Trophoblast cell (in vitro differentiated cells and primary cell): ENCODE measurements around the gene AOC2.
"Not testable (repeated sequence)": the region's sequence is repeated elsewhere in the genome, so short reads cannot be mapped to it uniquely, and the experiment has no call there.

Experiments
- DNase-seq, 2 donors: peaks; one replicate each; pipeline ENCODE4 v3.0.0-alpha.2; 2016
- H2AFZ ChIP-seq: 2 replicates; pipeline ENCODE4 v1.6.1; 2013; ENCODE audit warnings: low read length, moderate library complexity, mild to moderate bottlenecking; ENCODE audit not compliant: insufficient read depth, poor library complexity
- H2AK5ac ChIP-seq: 2 replicates; pipeline ENCODE4 v1.6.1; 2013; ENCODE audit warnings: mild to moderate bottlenecking, low read length
- H2BK120ac ChIP-seq: 2 replicates; pipeline ENCODE4 v1.6.1; 2013; ENCODE audit warnings: low read length, mild to moderate bottlenecking, moderate library complexity; ENCODE audit not compliant: insufficient read depth, poor library complexity
- H2BK12ac ChIP-seq: 2 replicates; pipeline ENCODE4 v1.6.1; 2013; ENCODE audit warnings: mild to moderate bottlenecking, low read length, moderate library complexity
- H2BK5ac ChIP-seq: 2 replicates; pipeline ENCODE4 v1.6.1; 2013; ENCODE audit warnings: low read length, low read depth, moderate library complexity, mild to moderate bottlenecking; ENCODE audit not compliant: poor library complexity
- H3K14ac ChIP-seq: 2 replicates; pipeline ENCODE4 v1.6.1; 2013; ENCODE audit warnings: mild to moderate bottlenecking, low read length
- H3K18ac ChIP-seq: 2 replicates; pipeline ENCODE4 v1.6.1; 2013; ENCODE audit warnings: mild to moderate bottlenecking, low read length
- H3K23ac ChIP-seq: 2 replicates; pipeline ENCODE4 v1.6.1; 2013; ENCODE audit warnings: low read length
- H3K27ac ChIP-seq: 2 replicates; pipeline ENCODE4 v1.5.1; 2013; ENCODE audit warnings: low read depth, mild to moderate bottlenecking, inconsistent platforms, low read length, moderate library complexity
- H3K27me3 ChIP-seq: 2 replicates; pipeline ENCODE4 v1.6.1; 2013; ENCODE audit warnings: inconsistent platforms, mild to moderate bottlenecking, low read length, moderate library complexity; ENCODE audit not compliant: insufficient read depth
- H3K36me3 ChIP-seq, 2 experiments: 1 replicate in 1 of 2; 2 replicates in 1 of 2; pipeline ENCODE4 v1.6.1; 2013; ENCODE audit warnings: low read length in 2 of 2, mild to moderate bottlenecking in 2 of 2, moderate library complexity in 1 of 2; ENCODE audit not compliant: insufficient read depth in 2 of 2, control insufficient read depth in 1 of 2
- H3K4ac ChIP-seq: 2 replicates; pipeline ENCODE4 v1.6.1; 2013; ENCODE audit warnings: low read depth, mild to moderate bottlenecking, low read length, moderate library complexity
- H3K4me1 ChIP-seq, 2 experiments: 1 replicate in 1 of 2; 2 replicates in 1 of 2; pipeline ENCODE4 v1.6.1; 2013; ENCODE audit warnings: low read length in 2 of 2, mild to moderate bottlenecking in 2 of 2, moderate library complexity in 1 of 2; ENCODE audit not compliant: insufficient read depth in 2 of 2, control insufficient read depth in 1 of 2
- H3K4me2 ChIP-seq: 2 replicates; pipeline ENCODE4 v1.6.1; 2013; ENCODE audit warnings: inconsistent platforms, mild to moderate bottlenecking, low read length, moderate library complexity
- H3K4me3 ChIP-seq: 2 replicates; pipeline ENCODE4 v1.5.1; 2013; ENCODE audit warnings: mild to moderate bottlenecking, low read depth, low read length, inconsistent platforms
- H3K79me1 ChIP-seq: one replicate; pipeline ENCODE4 v1.6.1; 2013; ENCODE audit warnings: low read length
- H3K79me2 ChIP-seq: 2 replicates; pipeline ENCODE4 v1.6.1; 2013; ENCODE audit warnings: low read length, mild to moderate bottlenecking; ENCODE audit not compliant: control insufficient read depth, insufficient read depth, poor library complexity
- H3K9ac ChIP-seq: 2 replicates; pipeline ENCODE4 v1.6.1; 2013; ENCODE audit warnings: mild to moderate bottlenecking, low read length
- H3K9me3 ChIP-seq: 2 replicates; pipeline ENCODE4 v1.6.1; 2013; ENCODE audit warnings: low read depth, mild to moderate bottlenecking, control low read depth, inconsistent platforms, low read length; ENCODE audit not compliant: insufficient read depth
- H4K12ac ChIP-seq: 2 replicates; pipeline ENCODE4 v1.6.1; 2013; ENCODE audit warnings: low read depth, mild to moderate bottlenecking, low read length, moderate library complexity
- H4K8ac ChIP-seq: 2 replicates; pipeline ENCODE4 v1.6.1; 2013; ENCODE audit warnings: low read depth, mild to moderate bottlenecking, low read length, moderate library complexity
- H4K91ac ChIP-seq: one replicate; pipeline ENCODE4 v1.6.1; 2013; ENCODE audit warnings: low read depth, mild to moderate bottlenecking, low read length, moderate library complexity
- WGBS: extraction: QIAGEN DNeasy Blood & Tissue Kit; methylation state at CpG from one replicate; pipeline ENCODE4 v1.1.7; 2013; ENCODE audit warnings: missing lambda C conversion rate; ENCODE audit not compliant: insufficient read length, insufficient coverage; ENCODE audit errors: extremely low coverage; 5-methylcytosine and 5-hydroxymethylcytosine counted together

AOC2 gene

GRCh38 chr17:42866631-42867575 is 22.5 kb downstream of the AOC2 start:
- Histone ChIP-seq H3K9ac (no peak overlapping the region), H3K14ac (no peak overlapping the region), H3K4me1 (no peaks in the 10 kb centered on the region), H3K27me3 (no peaks in the 10 kb centered on the region), H3K4ac (no peak overlapping the region), H4K12ac (no peak overlapping the region), H3K79me1 (no peaks in the 10 kb centered on the region), H2BK120ac (no peak overlapping the region), H3K18ac (no peak overlapping the region), H3K9me3 (peaks cover 3% of the 10 kb centered on the region), H4K8ac (no peak overlapping the region), H2BK5ac (no peak overlapping the region), H2AFZ (no peak overlapping the region), H2BK12ac (no peak overlapping the region), H3K4me2 (no peak overlapping the region), H3K27ac (no peak overlapping the region), H2AK5ac (no peak overlapping the region), H4K91ac (no peak overlapping the region), H3K23ac (no peak overlapping the region), H3K4me3 (no peak overlapping the region), H3K79me2 (no peaks in the 10 kb centered on the region), H3K36me3 (no peaks in the 10 kb centered on the region)
- no CpG with 5 or more reads among the region's 12 CpGs for WGBS
- DNase-seq = no peak

DNA sequence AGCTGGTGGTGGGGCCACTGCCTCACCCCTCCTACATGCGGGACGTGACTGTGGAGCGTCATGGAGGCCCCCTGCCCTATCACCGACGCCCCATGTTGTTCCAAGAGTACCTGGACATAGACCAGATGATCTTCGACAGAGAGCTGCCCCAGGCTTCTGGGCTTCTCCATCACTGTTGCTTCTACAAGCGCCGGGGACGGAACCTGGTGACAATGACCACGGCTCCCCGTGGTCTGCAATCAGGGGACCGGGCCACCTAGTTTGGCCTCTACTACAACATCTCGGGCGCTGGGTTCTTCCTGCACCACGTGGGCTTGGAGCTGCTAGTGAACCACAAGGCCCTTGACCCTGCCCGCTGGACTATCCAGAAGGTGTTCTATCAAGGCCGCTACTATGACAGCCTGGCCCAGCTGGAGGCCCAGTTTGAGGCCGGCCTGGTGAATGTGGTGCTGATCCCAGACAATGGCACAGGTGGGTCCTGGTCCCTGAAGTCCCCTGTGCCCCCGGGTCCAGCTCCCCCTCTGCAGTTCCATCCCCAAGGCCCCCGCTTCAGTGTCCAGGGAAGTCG is 23.4 kb downstream of the AOC2 start:
- not testable (repeated sequence) for H3K79me2 ChIP-seq, H2BK5ac ChIP-seq, DNase-seq, H3K4ac ChIP-seq, H3K14ac ChIP-seq, H4K12ac ChIP-seq, H3K18ac ChIP-seq, H2BK120ac ChIP-seq, H4K8ac ChIP-seq, H3K9me3 ChIP-seq, H3K36me3 ChIP-seq, H2AK5ac ChIP-seq, H3K79me1 ChIP-seq, H2AFZ ChIP-seq, H3K27ac ChIP-seq, H3K4me2 ChIP-seq, H3K27me3 ChIP-seq, H3K23ac ChIP-seq, H3K9ac ChIP-seq, H2BK12ac ChIP-seq, H4K91ac ChIP-seq, H3K4me3 ChIP-seq, H3K4me1 ChIP-seq
- WGBS = no CpG with 5 or more reads among the region's 21 CpGs

DNA sequence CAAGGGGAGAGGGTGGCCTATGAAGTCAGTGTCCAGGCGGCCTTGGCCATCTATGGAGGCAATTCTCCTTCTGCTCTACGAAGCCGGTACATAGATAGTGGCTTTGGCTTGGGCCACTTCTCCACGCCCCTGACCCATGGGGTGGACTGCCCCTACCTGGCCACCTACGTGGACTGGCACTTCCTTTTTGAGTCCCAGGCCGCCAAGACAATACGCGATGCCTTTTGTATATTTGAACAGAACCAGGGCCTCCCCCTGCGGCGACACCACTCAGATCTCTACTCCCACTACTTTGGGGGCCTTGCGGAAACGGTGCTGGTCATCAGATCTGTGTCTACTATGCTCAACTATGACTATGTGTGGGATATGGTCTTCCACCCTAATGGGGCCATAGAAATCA is 24.0 kb downstream of the AOC2 start:
- H3K18ac ChIP-seq = no peak overlapping the region
- no peak overlapping the region for H3K4ac ChIP-seq
- H3K4me3 ChIP-seq = no peak overlapping the region
- H3K14ac ChIP-seq = no peak overlapping the region
- H3K9me3 ChIP-seq = peaks cover 4% of the 10 kb centered on the region
- H3K4me2 ChIP-seq = no peak overlapping the region
- no peak overlapping the region for H4K8ac ChIP-seq
- H3K27me3 ChIP-seq = no peaks in the 10 kb centered on the region
- H2BK120ac ChIP-seq = no peak overlapping the region
- H3K79me2 ChIP-seq = no peaks in the 10 kb centered on the region
- H3K4me1 ChIP-seq = no peaks in the 10 kb centered on the region
- no peak for DNase-seq
- H2BK12ac ChIP-seq = no peak overlapping the region
- H4K91ac ChIP-seq = no peak overlapping the region
- H2BK5ac ChIP-seq = no peak overlapping the region
- H4K12ac ChIP-seq = no peak overlapping the region
- H2AFZ ChIP-seq = no peak overlapping the region
- no peaks in the 10 kb centered on the region for H3K79me1 ChIP-seq
- no peak overlapping the region for H3K27ac ChIP-seq
- no peaks in the 10 kb centered on the region for H3K36me3 ChIP-seq
- WGBS = no CpG with 5 or more reads among the region's 12 CpGs
- no peak overlapping the region for H3K23ac ChIP-seq
- no peak overlapping the region for H2AK5ac ChIP-seq
- H3K9ac ChIP-seq = no peak overlapping the region

DNA sequence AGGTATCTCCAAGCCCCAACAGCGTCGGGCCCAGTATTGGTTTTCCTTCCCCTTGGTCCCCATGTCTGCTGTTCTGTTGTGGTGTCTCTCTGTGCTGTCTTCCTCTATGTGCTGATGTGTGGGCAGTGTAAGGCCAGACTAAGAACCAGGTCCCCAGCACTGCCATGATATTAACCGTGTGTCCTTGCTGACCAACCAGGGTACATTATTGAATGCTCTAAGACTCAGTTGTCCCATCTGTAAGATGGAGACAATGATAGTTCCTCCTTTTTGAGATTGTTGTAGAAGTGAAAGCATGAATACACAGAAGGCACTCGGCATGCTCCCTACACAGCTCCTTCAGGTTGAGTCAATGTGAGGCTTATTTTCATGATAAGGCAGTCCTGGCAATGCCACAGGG is 27.3 kb downstream of the AOC2 start:
- no peaks in the 10 kb centered on the region for H3K36me3 ChIP-seq
- H3K27me3 ChIP-seq = no peaks in the 10 kb centered on the region
- H3K4me2 ChIP-seq = no peak overlapping the region
- H4K91ac ChIP-seq = no peak overlapping the region
- DNase-seq = no peak
- H3K18ac ChIP-seq = no peak overlapping the region
- H3K4me3 ChIP-seq = no peak overlapping the region
- no peak overlapping the region for H2BK120ac ChIP-seq
- no peak overlapping the region for H2AFZ ChIP-seq
- H2AK5ac ChIP-seq = no peak overlapping the region
- H3K23ac ChIP-seq = no peak overlapping the region
- H4K12ac ChIP-seq = no peak overlapping the region
- no peak overlapping the region for H3K9ac ChIP-seq
- no peak overlapping the region for H3K27ac ChIP-seq
- no peaks in the 10 kb centered on the region for H3K4me1 ChIP-seq
- no peaks in the 10 kb centered on the region for H3K79me2 ChIP-seq
- no peak overlapping the region for H2BK5ac ChIP-seq
- H4K8ac ChIP-seq = no peak overlapping the region
- no peak overlapping the region for H3K4ac ChIP-seq
- H3K14ac ChIP-seq = no peak overlapping the region
- WGBS = no CpG with 5 or more reads among the region's 4 CpGs
- no peaks in the 10 kb centered on the region for H3K79me1 ChIP-seq
- peaks cover 4% of the 10 kb centered on the region for H3K9me3 ChIP-seq
- no peak overlapping the region for H2BK12ac ChIP-seq
